Progenitor cell of endocrine pancreas (in vitro differentiated cells): ENCODE measurements around the gene KRT14. TPM values are rescaled to one million over a fixed set of nuclear protein-coding genes. Genes with fewer than 3 reads are reported as not detected.

Source experiments
- DNase-seq: peaks from one replicate; pipeline ENCODE4 v3.0.0; 2021; ENCODE audit warnings: low spot score; ENCODE audit not compliant: unreplicated experiment
- H3K27ac Mint-ChIP-seq: 2 replicates; pipeline ENCODE4 v1.8.0; 2021; ENCODE audit warnings: mild to moderate bottlenecking, moderate library complexity, mixed read lengths
- H3K27me3 Mint-ChIP-seq: 2 replicates; pipeline ENCODE4 v1.8.0; 2021; ENCODE audit warnings: mixed read lengths
- H3K36me3 Mint-ChIP-seq: 2 replicates; pipeline ENCODE4 v1.8.0; 2022; ENCODE audit warnings: mixed read lengths; ENCODE audit not compliant: insufficient read depth
- H3K4me1 Mint-ChIP-seq: 2 replicates; pipeline ENCODE4 v1.8.0; 2021; ENCODE audit warnings: low read depth, mixed read lengths
- H3K4me3 Mint-ChIP-seq: 2 replicates; pipeline ENCODE4 v1.8.0; 2021; ENCODE audit warnings: low read depth, mild to moderate bottlenecking, moderate library complexity, mixed read lengths
- H3K9me3 Mint-ChIP-seq: 2 replicates; pipeline ENCODE4 v1.8.0; 2021; ENCODE audit warnings: low read depth, mixed read lengths
- CTCF ChIP-seq: fragments of 200-600 bp; sonication (generic); IDR thresholded peaks from one replicate; pipeline ENCODE4 v1.5.0; 2021; ENCODE audit warnings: antibody characterized with exemption, mild to moderate bottlenecking; ENCODE audit not compliant: unreplicated experiment
- long read RNA-seq: library from polyadenylated mRNA; unstranded; transcript quantifications from one replicate; pipeline ENCODE4 v2.0.0, GENCODE V29; 2020
- total RNA-seq: library from RNA; stranded (reverse); gene quantifications from 2 replicates; pipeline ENCODE4 v1.2.1, GENCODE V29; 2021

The KRT14 gene
- total RNA-seq: not detected in 2 replicates
- long read RNA-seq: 0 reads

GRCh38 chr17:41586863-41587495 lies at the start of gene KRT14:
KRT14 (minus strand) TSS chr17:41586895; CDS start chr17:41586834, 61 bp downstream.
- no peak for DNase-seq
- Mint-ChIP-seq H3K4me1 (no peaks in the 10 kb centered on the region), H3K27me3 (peaks cover 15% of the 10 kb centered on the region), H3K36me3 (no peaks in the 10 kb centered on the region), H3K4me3 (no peak within 1 kb of the TSS), H3K9me3 (no peaks in the 10 kb centered on the region), H3K27ac (no peak within 1 kb of the TSS)
- TF ChIP-seq CTCF: no peak

- peaks cover 3% of the 10 kb centered on the region for H3K27me3 Mint-ChIP-seq
- no peak for TF ChIP-seq CTCF
- no peak overlapping the region for H3K4me3 Mint-ChIP-seq
- no peaks in the 10 kb centered on the region for H3K36me3 Mint-ChIP-seq
- no peak for DNase-seq
- H3K4me1 Mint-ChIP-seq: peaks cover 1% of the 10 kb centered on the region
- no peaks in the 10 kb centered on the region for H3K9me3 Mint-ChIP-seq
- H3K27ac Mint-ChIP-seq: no peak overlapping the region
Observed at GRCh38 chr17:41635121-41636097, 48.7 kb upstream of the KRT14 start.

- Mint-ChIP-seq H3K36me3 (no peaks in the 10 kb centered on the region), H3K27ac (no peak overlapping the region), H3K4me1 (peaks cover 1% of the 10 kb centered on the region), H3K9me3 (no peaks in the 10 kb centered on the region), H3K27me3 (peaks cover 3% of the 10 kb centered on the region), H3K4me3 (no peak overlapping the region)
- TF ChIP-seq CTCF: no peak
- no peak for DNase-seq
Observed at GRCh38 chr17:41634639-41635038, 47.9 kb upstream of the KRT14 start.

GRCh38 chr17:41633556-41634199 lies 47.0 kb upstream of the KRT14 start:
- Mint-ChIP-seq H3K36me3 (no peaks in the 10 kb centered on the region), H3K27me3 (no peaks in the 10 kb centered on the region), H3K27ac (no peak overlapping the region)

More at GRCh38 chr17:41633556-41634199, 47.0 kb upstream of the KRT14 start:
- no peak overlapping the region for H3K4me3 Mint-ChIP-seq
- H3K9me3 Mint-ChIP-seq: no peaks in the 10 kb centered on the region
- peaks cover 1% of the 10 kb centered on the region for H3K4me1 Mint-ChIP-seq
- DNase-seq: no peak
- no peak for TF ChIP-seq CTCF
